H1 (cell line): ENCODE data around the gene CDK15. TPM values are rescaled to one million over a fixed set of nuclear protein-coding genes. Genes with fewer than 3 reads are reported as not detected.

Experiments
- FOSL1 ChIP-seq: IDR thresholded peaks from 2 replicates; pipeline ENCODE4 v1.6.1; 2011; ENCODE audit warnings: mild to moderate bottlenecking, low read depth, low read length, moderate library complexity; ENCODE audit not compliant: insufficient read depth
- GABPA ChIP-seq: IDR thresholded peaks from 2 replicates; pipeline ENCODE4 v1.6.1; 2011; ENCODE audit warnings: mild to moderate bottlenecking, low read length, moderate library complexity, borderline replicate concordance; ENCODE audit not compliant: insufficient read depth
- POLR2A ChIP-seq, 2 experiments: IDR thresholded peaks; 1 replicate in 1 of 2; 2 replicates in 1 of 2; pipeline ENCODE4 v1.6.1; 2011; ENCODE audit warnings: low read depth in 2 of 2, low read length in 2 of 2, mild to moderate bottlenecking in 2 of 2; ENCODE audit errors: control extremely low read depth in 1 of 2
- SAP30 ChIP-seq: fragments of 300-600 bp; sonication (generic); IDR thresholded peaks from 2 replicates; pipeline ENCODE4 v1.7.1; 2012; ENCODE audit warnings: low read length, moderate library complexity, mild to moderate bottlenecking, inconsistent platforms; ENCODE audit not compliant: insufficient read depth, insufficient replicate concordance
- polyA plus RNA-seq, 7 experiments: library from polyadenylated mRNA; depleted of rRNA in 3 of 7; stranded (reverse) in 5 of 7; unstranded in 2 of 7; fragments of >200 nt in 5 of 7; fragments of 200-250 nt in 2 of 7; gene quantifications; 1 replicate in 5 of 7; 2 replicates in 1 of 7; 4 replicates in 1 of 7; pipeline versions ENCODE4 v1.2.1 to v1.2.3, GENCODE V29; 2011 to 2013; ENCODE audit warnings: missing spikeins in 2 of 7, mixed read lengths in 2 of 7
- total RNA-seq: library from RNA; stranded (reverse); fragmentation: NEBNext Ultra II Directional; extraction: Animal tissue kit (Norgen Biotek cat#: 25700); gene quantifications from 2 replicates; pipeline ENCODE4 v1.2.1, GENCODE V29; 2021
- TF ChIP-seq, protein P1 (sequence below), 3 experiments: IDR thresholded peaks; 1 replicate in 2 of 3; 2 replicates in 1 of 3; pipeline versions ENCODE4 v1.5.1 to v1.6.1; 2011; ENCODE audit warnings: low read length in 3 of 3, mild to moderate bottlenecking in 3 of 3, inconsistent platforms in 2 of 3, low read depth in 1 of 3, moderate library complexity in 1 of 3; ENCODE audit not compliant: insufficient read depth in 1 of 3; ENCODE audit errors: control extremely low read depth in 1 of 3

The CDK15 gene
- total and polyA plus RNA-seq, 2 of the 8 experiments (the other 6 are each of a cell fraction or from before 2014, with no cell fraction given) = 0.03 TPM; not detected in 1

DNA sequence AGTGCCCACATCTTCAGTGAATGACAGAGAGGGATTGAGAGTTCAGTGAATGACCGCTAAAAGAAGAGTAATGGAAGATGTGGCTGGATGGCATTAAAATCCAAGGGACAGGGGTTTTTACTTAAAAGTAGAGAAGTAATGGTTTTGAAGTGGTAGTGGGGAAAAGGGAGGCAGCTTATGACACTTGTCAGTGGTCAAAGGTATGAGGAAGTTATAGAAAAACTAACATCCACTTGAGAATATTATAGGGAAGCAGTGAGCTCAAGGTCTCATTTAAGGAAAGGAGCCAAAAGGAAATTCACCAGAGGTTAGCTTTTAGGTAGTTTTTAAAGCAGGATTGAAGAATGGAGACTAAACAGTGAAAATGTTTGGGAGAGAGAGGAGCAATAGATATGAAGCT is 24.3 kb downstream of the CDK15 start (continued):
- TF ChIP-seq, protein P1, sequence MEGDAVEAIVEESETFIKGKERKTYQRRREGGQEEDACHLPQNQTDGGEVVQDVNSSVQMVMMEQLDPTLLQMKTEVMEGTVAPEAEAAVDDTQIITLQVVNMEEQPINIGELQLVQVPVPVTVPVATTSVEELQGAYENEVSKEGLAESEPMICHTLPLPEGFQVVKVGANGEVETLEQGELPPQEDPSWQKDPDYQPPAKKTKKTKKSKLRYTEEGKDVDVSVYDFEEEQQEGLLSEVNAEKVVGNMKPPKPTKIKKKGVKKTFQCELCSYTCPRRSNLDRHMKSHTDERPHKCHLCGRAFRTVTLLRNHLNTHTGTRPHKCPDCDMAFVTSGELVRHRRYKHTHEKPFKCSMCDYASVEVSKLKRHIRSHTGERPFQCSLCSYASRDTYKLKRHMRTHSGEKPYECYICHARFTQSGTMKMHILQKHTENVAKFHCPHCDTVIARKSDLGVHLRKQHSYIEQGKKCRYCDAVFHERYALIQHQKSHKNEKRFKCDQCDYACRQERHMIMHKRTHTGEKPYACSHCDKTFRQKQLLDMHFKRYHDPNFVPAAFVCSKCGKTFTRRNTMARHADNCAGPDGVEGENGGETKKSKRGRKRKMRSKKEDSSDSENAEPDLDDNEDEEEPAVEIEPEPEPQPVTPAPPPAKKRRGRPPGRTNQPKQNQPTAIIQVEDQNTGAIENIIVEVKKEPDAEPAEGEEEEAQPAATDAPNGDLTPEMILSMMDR (IDR thresholded peaks at IDR 0.05; ENCODE audit: control extremely low read depth in 1 of 3, insufficient read depth in 1 of 3, low read depth in 1 of 3, low read length in 3 of 3) = no peak
- TF ChIP-seq SAP30 (no peak), GABPA (no peak), FOSL1 (no peak), POLR2A (IDR thresholded peaks at IDR 0.05; ENCODE audit: control extremely low read depth in 1 of 2, low read depth in 2 of 2, low read length in 2 of 2) (no peak)
